ENCODE results near the gene S100Z.
"Not testable (repeated sequence)": the region's sequence is repeated elsewhere in the genome, so short reads cannot be mapped to it uniquely, and the experiment has no call there.

The S100Z gene

DNA sequence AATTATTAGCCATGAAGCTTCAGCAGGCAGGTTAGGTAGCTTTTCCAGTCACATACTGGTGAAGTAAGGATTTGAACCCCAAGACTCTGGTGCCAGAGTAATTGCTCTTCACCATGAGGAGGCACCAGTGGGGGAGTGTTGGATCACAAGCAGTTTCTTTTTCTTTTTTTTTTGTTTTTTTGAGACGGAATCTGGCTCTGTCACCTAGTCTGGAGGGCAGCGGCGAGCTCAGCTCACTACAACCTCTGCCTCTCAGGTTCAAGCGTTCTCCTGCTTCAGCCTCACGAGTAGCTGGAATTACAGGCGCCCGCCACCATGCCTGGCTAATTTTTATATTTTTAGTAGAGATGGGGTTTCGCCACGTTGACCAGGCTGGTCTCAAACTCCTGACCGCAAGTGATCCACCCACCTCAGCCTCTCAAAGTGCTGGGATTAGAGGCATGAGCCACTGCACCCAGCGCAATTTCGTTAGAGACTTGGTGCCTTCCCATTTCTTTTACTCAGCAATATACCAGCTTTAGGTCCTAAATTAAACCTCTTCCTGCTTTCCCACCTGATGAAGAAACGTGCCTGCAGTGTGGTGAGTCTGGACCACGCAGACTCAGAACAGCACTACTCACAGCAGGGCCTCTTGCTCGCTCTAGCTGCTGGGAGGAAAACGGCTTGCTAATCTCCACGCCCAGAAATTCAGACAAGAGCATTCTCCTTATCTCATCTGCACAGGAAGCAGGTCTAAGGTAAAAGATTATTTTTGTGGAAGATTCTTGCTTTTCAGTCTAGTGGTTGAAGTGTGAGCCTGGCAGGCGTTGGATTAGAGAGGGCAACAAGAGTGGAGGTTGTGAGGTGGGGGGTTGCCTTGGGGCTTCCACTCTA lies at the start of gene S100Z:
Gene S100Z (plus strand): TSS at position 596 of the 873 bp plus-strand sequence. CDS start 25,346 bp downstream, outside the sequence.
- peak in 2 of 3 experiments; percentile 16 to 38 for DNase-seq (ENCODE audit: low read depth in 3 of 3)

DNA sequence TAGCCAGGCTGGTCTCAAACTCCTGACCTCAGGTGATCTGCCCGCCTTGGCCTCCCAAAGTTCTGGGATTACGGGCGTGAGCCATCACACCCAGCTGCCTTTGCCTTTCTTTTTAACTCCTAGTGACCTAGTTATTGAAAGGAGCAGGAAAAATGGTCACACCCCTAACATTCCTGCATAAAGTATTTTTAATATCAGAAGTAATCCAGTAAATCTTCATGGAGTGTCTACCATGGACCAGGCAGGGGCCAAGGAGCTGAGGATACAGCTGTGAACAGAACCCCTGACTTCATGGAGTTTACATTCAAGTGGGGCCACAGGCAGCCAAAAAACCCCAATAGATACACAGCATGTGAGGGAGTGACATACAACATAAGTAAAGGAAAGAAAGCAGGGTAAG lies 49.2 kb upstream of the S100Z start:
- DNase-seq (ENCODE audit: low read depth in 3 of 3) = no peak

DNA sequence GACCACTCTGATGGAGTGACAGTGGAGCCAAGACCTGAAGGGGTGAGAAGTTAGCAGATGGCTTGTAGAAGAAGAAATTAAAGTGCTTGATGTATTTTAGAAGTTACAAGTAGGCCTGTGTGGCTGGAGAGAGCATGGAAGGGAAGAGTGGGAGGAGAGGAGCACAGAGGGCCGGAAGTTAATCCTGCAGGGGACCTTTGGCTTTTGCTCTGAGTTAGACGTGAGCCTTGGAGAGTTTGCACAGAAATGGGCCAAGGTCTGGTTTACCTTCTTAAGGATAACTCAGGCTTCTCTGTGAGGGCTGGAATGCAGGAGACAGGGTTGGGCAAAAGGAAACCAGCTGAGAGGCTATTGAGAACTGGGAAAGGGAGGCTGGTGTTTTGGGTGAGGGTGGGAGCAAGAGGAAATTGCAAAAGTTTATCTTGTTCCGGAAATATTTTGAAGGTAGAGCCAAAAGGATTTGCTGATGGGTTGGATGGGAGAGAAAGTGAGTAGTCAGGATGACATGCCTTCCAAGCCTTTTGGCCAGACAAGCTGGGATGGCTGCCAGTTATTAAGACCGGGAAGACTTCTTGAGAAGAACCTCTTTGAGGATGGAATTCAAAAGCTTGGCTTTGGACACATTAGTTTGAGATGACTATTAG lies 48.5 kb upstream of the S100Z start:
- no peak for DNase-seq (ENCODE audit: low read depth in 3 of 3)

DNA sequence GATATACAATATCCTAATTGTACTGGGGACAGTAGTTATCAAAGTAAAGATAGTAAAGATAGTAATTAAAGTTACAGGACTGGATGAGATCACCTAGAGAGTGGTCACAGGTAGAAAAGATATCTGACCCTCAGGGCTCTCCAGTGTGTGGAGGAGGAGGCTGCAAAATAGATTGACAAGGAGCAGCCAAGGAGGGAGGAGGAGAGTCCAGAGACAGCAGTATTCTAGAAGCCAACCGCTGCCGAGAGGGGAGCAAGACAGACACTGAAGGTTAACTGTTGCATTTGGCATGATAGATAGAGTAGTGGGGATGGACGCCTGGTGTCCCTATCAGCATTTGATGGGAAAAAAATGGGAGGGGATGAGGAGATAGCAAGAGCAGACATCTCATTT lies 48.0 kb upstream of the S100Z start:
- DNase-seq (ENCODE audit: low read depth in 3 of 3) = no peak

DNA sequence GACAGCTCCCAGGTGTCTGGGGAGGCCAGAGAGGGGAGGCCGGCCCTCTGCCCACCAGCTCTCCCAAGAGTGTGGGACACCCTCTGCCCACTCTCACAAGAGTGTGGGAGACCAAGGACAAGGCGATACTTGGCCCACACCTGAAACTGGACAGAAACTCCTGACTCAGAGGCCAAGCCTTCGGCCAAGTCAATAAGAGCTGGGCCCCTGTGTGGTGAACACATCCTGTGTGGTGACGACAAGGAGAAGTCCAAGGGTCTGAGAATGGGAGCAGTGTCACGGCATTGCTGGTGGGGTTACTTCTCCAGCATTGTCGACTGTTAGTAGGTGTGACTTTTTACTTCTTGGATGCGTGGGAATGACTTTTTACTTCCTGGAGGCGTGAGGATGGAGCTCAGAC lies 45.5 kb upstream of the S100Z start:
- no peak for DNase-seq (ENCODE audit: low read depth in 3 of 3)

DNA sequence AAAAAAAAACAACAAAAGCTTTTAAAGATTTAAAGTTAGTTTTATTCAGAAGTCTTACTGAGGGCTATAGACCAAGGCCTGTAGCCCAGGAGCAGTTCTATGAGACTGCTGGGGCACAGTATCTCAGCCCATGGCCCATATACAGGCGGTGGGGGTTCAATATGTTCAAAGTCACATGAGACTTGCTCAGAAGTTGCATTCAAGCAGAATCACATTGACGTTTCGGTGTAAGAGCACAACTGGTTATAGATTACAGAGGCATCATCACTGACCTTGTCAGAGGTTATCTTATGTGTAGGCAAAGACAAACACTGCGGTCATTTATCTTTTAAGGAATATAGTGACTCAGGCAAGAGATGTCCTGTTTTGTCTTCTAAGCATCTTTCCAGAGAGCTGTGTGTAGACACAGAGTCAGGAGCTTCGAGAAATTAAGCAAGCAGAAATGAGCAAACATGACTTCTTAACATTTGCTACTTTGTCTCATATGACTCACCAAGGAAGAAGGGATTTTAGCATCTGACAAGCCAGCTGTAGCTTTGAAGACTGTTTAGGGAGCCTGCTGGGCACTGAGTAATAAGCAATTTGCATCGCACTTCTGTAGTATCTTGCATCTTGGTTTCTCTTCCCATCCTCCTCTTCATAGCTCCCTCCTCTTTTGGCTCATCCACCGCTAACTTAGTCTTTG lies 43.9 kb upstream of the S100Z start:
- no peak for DNase-seq (ENCODE audit: low read depth in 3 of 3)

DNA sequence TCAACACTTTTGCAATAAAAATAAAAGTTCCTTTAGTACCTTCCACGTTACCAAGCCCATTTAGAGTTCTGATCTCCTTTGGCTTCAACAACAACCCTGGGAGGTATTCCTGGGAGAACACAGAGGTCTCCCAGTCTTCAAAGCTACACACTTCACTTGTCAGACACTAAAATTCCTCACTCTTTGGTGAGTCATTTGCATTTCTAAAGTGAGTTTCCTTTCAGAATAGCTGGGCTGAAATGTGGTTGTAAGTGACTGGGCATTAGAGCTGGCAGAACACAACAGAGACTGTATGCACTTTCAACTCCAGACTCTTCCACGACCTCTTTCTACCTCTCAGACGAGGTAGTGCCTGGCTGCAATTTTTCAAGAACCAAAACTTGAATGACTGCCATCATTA lies 42.5 kb upstream of the S100Z start:
- DNase-seq (ENCODE audit: low read depth in 3 of 3) = no peak

DNA sequence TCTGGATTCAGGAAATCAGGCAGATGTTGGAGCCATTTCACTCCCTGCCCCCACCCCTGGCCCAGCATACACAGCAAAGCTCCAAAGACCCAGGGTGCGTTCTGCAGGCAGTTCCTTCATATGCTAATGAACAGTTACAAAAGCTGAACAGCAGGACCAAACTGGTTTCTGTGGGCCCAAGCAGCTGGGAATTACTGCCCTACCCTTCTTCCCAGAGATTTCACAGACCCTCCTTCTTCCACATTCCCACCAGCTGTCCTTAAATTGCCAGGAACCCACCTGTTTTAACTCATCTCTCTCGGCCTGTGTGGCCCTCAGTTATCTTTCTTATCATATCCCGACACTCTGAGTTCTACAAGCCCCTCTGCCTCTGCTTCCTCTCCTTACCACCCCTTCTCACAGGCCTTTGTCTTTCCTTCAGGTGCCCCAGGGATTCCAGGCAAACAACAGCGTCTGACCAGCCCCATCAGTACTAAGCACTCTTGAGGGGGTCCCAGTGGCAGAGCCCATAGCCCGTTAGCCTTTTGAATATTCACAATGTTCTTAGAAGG lies 41.6 kb upstream of the S100Z start:
- no peak for DNase-seq (ENCODE audit: low read depth in 3 of 3)

DNA sequence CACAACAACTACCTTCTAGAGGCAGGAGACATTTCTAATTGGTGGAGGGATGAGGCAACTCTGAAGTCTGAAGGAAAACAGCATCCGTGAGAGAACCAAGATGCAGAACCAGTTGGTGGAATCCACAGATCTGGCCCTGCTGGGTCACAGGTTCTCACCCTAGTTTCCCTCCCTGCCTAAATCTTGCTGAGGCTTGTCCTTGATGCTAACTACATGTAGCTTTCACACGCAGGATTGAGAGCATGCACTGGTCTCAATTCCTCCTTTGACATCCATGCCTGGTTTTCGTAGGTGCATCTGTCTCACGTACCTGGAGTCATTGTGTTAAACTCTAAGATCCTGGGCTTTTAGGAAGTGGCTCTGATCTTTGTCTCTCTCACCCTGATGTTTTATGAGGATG lies 40.7 kb upstream of the S100Z start:
- DNase-seq (ENCODE audit: low read depth in 3 of 3) = no peak

DNA sequence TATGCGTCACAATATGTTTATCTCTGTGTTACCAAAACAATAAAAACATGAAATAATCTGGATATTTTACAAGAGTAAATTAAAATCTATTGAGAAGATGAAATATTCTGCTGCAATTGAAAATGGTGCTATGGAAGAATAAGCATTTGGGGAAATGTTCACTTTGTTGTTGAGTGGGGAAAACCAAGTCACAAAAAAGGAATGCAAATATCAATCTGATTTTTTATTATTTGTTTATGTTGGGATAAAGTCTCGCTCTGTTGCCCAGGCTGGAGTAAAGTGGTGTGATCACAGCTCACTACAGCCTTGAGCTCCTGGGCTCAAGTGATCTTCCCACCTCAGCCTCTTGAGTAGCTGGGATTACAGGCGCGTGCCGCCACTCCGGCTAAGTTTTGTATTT lies 39.6 kb upstream of the S100Z start:
- no peak for DNase-seq (ENCODE audit: low read depth in 3 of 3)

DNA sequence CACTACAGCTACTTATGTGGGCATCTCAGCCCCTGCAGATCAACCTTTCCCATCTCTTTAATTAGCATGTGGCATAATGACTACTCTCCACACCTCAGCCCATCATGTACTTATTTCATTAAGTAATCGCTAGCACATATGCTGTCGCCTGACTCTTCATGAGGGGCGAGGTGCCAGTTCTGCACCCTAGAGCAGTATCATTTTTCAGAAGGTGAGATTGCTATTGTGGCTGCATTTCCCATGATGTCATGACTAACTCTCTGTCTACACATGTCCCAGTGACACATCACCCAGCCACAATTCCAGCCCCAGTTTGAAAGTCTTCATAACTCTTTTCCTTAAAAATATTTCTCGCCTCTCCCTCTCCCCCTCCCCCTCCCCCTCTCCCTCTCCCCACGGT lies 38.6 kb upstream of the S100Z start:
- no peak for DNase-seq (ENCODE audit: low read depth in 3 of 3)

DNA sequence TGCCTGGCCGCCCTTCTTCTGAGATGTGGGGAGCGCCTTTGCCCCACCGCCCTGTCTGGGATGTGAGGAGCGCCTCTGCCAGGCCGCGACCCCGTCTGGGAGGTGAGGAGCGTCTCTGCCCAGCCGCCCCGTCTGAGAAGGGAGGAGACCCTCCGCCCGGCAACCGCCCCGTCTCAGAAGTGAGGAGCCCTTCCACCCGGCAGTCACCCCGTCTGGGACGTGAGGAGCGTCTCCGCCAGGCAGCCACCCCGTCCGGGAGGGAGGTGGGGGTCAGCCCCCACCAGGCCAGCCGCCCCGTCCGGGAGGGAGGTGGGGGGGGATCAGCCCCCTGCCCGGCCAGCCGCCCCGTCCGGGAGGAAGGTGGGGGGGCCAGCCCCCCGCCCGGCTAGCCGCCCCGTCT lies 37.6 kb upstream of the S100Z start:
- not testable (repeated sequence) for DNase-seq (ENCODE audit: low read depth in 3 of 3)

DNA sequence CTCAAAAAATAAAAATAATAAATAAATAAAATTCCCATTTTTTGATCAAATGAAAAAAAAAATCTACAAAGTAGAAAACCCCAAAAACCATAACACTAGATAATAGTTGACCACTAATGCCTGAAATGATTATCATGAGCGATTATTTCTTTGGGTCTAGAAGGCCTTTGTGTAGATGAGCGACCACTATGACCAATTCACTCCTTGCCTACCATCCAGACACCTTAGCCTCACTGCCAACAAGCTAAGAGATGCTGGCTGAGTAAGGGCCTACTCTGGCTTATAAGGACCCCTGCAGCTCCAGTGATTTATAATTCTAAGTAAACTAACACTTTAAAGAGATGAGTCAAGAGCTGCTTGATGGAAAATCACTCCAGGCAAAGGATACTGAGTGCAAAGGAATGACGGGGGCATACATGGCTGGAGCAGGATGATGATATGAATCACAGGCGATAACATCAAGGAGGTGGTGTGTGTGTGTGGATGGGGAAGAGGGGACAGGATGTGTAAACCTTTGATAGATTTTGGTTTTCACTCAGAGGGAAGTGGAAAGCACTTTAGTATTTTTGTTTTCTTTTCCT lies 35.7 kb upstream of the S100Z start:
- DNase-seq (ENCODE audit: low read depth in 3 of 3) = no peak

DNA sequence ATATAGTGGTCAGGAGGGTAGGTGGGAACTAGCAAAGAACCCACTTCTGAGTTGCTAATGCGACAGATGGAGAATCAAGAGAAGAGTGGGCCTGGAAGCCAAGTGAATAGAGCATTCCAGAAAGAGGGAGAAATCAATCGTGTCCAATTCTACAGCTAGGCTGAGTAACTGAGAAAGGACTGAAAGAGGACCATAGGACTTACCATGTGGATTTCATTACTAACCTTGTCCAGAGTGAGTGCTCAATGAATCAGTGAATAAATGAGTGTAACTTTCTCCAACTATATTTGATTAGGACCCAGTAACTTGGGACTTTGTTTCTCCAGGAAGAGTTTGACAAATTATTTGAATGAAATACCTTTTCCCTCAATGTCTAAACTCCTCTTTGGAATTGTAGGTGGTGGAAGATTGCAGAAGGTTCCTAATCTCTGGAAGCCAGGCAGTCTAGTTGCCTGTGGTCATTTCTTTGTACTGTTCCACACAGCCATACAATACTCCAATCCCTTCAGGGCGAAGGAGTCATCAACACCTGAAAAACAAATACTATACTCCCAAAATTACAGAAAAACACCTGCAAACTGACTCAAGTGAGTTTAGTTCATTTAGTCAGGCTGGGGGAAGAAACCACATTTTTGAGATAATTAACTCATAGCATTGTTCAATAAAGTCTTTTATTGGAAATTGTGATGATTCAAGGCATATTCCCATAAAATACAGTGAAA lies 33.5 kb upstream of the S100Z start:
- DNase-seq (ENCODE audit: low read depth in 3 of 3) = no peak

DNA sequence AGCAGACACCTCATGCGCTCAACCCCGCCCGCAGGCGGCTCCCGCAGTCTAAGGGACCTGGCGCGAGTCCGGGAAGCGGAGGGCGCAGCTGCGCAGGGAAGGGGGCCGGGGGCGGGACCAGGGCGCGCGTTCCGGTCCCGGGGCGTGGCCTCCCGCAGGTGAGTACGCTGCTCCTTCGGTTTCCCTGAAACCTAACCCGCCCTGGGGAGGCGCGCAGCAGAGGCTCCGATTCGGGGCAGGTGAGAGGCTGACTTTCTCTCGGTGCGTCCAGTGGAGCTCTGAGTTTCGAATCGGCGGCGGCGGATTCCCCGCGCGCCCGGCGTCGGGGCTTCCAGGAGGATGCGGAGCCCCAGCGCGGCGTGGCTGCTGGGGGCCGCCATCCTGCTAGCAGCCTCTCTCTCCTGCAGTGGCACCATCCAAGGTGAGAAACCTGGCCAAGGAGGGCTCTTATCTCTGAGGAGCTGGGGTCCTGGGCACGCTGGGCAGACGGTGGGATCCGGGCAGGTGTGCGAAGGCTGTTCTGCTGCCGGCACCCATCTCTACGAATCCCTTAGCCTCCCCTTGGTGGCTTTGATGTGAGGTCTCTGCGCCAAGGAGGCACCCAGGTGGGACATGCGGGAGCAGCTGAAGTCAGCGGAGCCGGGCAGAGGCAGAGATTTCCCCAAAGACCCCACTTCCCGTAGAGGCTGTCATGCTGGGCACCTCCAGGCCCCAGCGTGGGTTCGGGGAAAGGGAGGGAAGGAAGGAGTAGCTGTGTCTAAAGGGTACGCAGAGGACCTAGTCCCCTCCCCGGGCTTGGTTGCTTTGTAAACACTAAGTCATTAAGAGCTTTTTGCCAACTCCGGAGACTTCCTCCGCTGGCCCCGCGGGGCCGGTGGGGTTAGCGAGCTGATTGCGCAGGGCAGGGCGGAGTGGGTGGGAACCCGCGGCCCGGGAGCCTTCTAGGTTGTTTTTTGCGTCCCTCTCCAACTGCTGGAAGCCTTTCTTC lies 30.7 kb upstream of the S100Z start, which contains the start of gene F2RL1:
Gene F2RL1 (plus strand): TSS at position 187 of the 988 bp plus-strand sequence. CDS start 153 bp downstream, at position 340.
- peak in 2 of 3 experiments; percentile 25 to 54 for DNase-seq (ENCODE audit: low read depth in 3 of 3)

DNA sequence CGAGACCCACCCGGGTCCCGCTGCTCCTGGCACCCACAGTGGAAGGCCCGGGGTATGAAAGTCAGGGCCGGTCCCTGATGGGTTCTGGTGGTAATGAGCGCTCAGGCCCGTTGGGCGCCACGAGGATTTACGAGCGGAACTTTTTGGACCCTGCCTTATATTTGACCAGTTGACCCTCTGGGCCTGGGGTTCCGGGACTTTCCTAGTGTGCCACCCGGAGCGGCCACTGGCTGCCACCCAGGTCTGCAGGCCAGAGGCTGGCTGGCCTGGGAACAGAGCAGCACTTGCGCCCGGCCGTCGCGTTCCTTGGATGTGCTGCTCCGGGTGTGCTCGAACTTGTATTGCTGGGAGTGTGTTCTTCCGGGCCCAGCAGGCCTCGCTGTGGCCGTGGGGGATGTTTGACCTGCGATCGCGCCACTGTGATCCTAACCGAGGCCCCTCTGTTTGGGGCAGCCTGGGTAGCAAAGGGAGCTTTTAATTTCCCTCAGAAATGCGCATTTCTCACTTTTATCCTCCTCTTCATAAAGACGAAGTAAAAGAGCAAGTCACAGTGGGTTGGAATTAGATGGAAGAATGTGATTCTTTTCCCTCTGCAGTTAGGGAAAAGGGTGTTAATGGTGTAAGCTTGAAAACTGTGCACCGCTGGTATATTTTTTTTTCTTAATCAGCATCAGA lies 29.8 kb upstream of the S100Z start:
- no peak for DNase-seq (ENCODE audit: low read depth in 3 of 3)

DNA sequence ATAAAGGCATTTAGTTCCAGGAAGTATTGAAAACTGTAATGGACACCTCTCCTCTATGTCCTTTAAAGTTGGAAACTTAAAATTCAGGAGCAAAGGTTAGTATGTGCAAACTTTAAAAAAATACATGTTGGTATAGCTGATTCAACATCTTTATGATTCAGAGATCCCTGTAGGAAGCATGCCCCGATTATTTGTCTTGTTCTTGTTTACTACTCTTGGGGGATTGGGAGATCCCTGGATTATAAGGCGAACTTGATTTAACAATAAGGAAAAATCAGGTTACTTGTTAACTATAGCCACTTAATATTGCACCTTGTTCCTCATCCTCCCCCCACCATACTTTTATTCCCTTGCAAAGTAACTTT lies 29.3 kb upstream of the S100Z start:
- DNase-seq (ENCODE audit: low read depth in 3 of 3) = no peak

DNA sequence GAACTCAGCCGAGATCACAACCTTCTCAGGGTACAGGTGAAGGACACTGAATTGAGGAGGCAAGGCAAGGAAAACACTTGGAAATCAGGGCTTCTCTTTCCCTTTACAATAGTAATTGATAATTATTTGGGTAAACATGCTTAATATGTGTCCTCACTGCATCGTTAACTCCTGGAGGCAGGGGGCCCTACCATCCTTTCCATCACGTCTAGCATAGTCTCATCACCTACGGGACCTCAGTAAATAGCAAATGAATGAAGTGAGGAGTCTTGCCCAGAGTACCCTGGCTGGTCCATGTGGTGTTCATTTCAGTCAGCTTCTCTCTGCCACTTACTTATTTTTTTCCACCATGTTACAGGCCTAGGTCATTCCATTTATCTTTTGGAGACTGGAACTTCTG lies 28.7 kb upstream of the S100Z start:
- DNase-seq (ENCODE audit: low read depth in 3 of 3) = no peak

DNA sequence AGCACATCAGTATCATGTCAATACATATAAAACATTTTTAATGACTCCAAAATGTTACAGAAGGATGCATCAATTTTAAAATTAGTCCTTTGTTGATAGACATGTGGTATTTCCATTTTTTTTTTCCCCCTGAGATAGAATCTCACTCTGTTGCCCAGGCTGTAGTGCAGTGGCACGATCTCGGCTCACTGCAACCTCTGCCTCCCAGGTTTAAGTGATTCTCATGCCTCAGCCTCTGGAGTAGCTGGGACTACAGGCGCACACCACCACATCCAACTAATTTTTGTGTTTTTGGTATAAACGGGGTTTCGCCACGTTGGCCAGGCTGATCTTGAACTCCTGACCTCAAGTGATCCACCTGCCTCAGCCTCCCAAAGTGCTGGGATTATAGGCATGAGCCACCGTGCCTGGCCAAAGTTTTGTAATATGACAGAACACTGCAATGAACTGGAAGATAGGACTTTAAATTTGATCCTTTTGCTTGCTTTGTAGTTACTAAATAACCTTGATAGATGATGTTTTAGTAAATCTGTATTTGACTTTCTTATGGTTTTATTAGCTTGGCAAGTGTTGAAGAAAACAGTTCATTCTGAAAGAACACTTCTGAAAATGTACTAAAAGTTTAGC lies 27.6 kb upstream of the S100Z start:
- DNase-seq (ENCODE audit: low read depth in 3 of 3) = not testable (repeated sequence)
